CD4-positive, alpha-beta T cell treated with Interleukin-4 for 1 hour (primary cell): ENCODE data around the gene STX4.

ENCODE experiments used
- DNase-seq, 2 donors: peaks; one replicate each; pipeline ENCODE4 v3.0.0-alpha.2; 2020 to 2022

Gene STX4

DNA sequence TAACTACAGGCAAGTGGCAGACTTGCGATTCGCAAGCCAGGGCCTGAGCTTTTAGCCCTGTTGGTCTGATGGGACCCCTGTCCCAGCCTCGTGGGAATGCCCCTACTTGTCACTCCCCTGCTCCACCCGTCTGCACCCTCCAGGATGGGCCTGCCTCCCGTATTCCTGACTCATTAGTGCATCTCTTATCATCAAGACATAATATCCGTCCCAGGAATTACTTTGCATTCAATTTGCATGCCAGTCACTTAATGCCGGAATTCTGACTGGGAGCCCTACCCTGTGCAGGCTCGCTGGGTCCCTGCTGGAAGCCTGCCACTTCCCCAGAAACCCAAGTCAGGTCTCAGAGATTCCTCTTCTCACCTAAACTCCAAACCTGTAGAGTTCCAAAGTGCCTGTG is 52.1 kb downstream of the STX4 start:
- no peak for DNase-seq

DNA sequence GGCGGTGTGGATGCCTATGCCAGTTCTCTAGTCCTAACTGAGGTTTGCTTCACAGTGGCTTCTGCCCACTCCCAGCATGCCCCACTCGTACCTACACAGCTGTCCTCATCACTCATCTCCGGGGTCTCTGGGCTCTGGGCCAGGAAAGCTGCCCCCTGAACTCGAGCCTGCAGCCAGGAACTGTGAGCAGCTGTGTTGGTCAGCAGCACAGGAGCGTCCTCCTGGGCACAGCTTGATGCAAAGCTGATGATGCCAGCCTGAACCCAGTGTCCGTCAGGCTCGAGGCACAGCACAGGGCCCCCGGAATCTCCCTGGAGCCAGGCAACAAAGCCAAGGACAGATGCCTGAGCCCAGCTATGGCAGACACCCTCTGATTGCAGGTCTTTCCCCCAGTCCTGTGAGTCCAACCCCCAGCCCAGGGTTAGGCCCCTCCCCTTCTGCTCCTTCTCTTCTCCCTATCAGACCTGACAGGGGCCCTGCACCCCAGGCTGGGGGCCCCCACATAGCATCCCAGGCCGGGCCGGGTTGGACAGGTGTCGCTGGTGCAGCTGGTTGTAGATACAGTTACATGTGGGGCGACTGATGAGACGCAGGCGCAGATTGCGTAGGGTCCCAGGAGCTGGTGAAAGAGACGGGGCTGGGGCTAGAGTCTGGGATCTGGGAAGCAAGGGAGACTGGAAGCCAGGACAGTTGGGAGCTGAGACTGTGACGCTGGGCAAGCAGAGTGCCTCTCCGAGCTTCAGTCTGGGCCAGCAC is 52.7 kb downstream of the STX4 start:
- DNase-seq: no peak

- DNase-seq: no peak
Observed at GRCh38 chr16:31086629-31086906, 53.2 kb downstream of the STX4 start.

GRCh38 chr16:31087481-31087880 is 54.1 kb downstream of the STX4 start:
- DNase-seq: no peak

DNA sequence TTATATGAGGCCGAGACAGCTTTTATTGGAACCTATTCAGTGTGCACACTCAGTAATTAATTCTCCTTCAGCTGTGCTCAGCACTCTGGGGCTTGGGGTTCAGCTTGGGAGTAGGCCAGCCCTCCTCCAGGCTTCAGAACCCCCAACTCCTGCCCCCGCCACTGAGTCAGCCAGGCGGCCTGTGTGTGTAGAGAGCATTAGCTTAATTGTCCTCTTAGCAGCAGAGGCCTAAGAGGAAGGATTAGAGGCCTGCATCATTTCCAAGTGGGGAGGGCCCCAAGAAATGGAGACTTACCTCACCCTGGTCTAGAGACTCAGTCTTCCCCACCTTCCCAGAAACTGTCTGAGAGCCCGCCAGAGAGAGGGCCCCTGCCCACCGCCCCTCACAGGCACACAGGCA is 54.6 kb downstream of the STX4 start:
- no peak for DNase-seq

DNA sequence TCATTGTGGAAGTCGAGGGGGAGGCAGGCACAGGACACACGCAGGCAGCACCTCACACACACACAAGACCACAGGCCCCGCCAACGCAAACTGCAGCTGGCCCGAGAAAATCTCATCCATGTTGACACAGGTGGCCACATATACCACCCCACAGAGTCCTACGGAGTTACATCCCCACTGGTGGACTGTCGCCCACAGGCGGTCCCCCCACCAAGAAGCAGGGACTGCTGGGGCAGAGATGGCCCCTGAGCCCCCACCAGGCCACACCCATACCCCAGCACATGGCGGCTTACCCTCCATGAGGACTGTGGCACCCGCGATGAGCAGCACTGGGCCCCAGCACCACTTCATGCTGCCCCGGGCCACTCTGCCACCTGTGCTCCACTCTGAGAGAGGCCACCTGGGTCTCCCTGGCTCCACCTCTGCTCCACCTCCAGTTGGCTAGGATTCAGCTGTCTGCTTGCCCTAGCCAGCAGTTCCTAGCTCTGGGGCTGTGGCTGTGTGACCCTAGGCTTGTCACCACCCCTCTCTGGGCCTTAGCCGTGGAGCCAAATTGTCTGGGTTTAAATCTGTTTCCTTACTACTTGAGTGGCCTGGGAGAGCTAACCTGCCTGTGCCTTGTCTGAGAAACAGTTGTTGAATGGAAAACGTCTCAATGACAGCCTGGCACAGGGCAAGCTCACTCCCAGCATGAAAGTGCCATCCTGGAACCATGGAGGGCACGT is 55.3 kb downstream of the STX4 start, which contains the start of gene PRSS53:
Gene PRSS53 (minus strand): TSS at position 485 of the 725 bp plus-strand sequence. CDS start 134 bp downstream, at position 351.
- no peak for DNase-seq

DNA sequence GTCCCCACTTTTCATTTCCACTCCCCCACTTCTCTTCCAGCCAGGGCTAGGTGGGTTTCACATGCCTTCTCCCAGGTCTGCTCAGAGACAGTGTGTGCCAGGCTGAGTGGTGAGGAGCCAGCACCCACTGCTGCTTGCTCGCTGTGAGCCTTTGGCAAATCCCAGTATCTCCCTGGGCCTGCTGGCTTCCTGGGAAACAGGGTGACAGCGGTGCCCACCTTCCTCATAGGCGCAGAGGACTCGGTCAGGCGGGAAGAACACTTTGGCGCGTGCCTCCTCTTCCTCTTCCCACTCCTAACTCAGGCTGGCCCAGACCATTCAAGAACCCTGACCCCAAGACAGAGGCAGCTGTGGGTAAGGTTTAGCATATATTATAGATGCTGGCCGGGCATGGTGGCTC is 55.8 kb downstream of the STX4 start:
- DNase-seq: no peak
